Smooth muscle cell of bladder (primary cell): ENCODE measurements around the gene NRCAM. TPM values are rescaled to one million over a fixed set of nuclear protein-coding genes. Genes with fewer than 3 reads are reported as not detected.

ENCODE experiments used
- total RNA-seq: library from RNA; depleted of rRNA; stranded (reverse); fragments of >200 nt; gene quantifications from 2 replicates; pipeline ENCODE4 v1.2.3, GENCODE V29; 2014

Gene NRCAM
- 0.14 and 0.18 TPM in 2 replicates for total RNA-seq

GRCh38 chr7:108455998-108456677 is at the start of gene NRCAM:
Gene NRCAM (minus strand): TSS chr7:108456436. CDS start chr7:108240064, 216,372 bp downstream.

GRCh38 chr7:108130261-108130660 is 326.0 kb downstream of the NRCAM start, which contains the start of gene LAMB4:
Gene LAMB4 (minus strand): TSS chr7:108130361. CDS start chr7:108123164, 7,197 bp downstream.

Other genes starting within 250 kb of the NRCAM start
- gene PNPLA8, start 69.7 kb upstream of the NRCAM start, total RNA-seq: 36.3 and 37.2 TPM in 2 replicates
- 20.5 and 21.3 TPM in 2 replicates for gene THAP5, start 113.3 kb upstream of the NRCAM start, total RNA-seq
- gene DNAJB9, start 113.4 kb upstream of the NRCAM start, total RNA-seq: 38.5 and 58.1 TPM in 2 replicates